Upper lobe of left lung (tissue), 6 donors: ENCODE data around the gene GALNT2. TPM values are rescaled to one million over a fixed set of nuclear protein-coding genes. Genes with fewer than 3 reads are reported as not detected.

ENCODE experiments used
- ATAC-seq, 2 donors: fragments of 200-7000 bp; cut with Tn5 transposase; one replicate each; pipeline ENCODE4 v1.9.1; 2022; ENCODE audit warnings: mild to moderate bottlenecking in 2 of 2, moderate library complexity in 2 of 2; ENCODE audit not compliant: low FRiP score in 2 of 2
- DNase-seq, 2 donors: peaks; one replicate each; pipeline ENCODE4 v3.0.0-alpha.2; 2019 to 2020
- H3K27ac ChIP-seq, 4 donors: fragments of 200-600 bp; sonication (generic); one replicate each; pipeline ENCODE4 v1.5.1; 2016 to 2019
- H3K27me3 ChIP-seq, 4 donors: fragments of 200-600 bp; sonication (generic); one replicate each; pipeline ENCODE4 v1.5.1; 2017 to 2019
- H3K36me3 ChIP-seq, 4 donors: fragments of 200-600 bp; sonication (generic); one replicate each; pipeline ENCODE4 v1.5.1; 2016 to 2019
- H3K4me1 ChIP-seq, 4 donors: fragments of 200-600 bp; sonication (generic); one replicate each; pipeline ENCODE4 v1.5.1; 2018 to 2019
- H3K4me3 ChIP-seq, 4 donors: fragments of 200-600 bp; sonication (generic); one replicate each; pipeline ENCODE4 v1.5.1; 2017 to 2019; ENCODE audit warnings: mild to moderate bottlenecking in 2 of 4, moderate library complexity in 1 of 4
- H3K9me3 ChIP-seq, 4 donors: fragments of 200-600 bp; sonication (generic); one replicate each; pipeline ENCODE4 v1.5.1; 2018 to 2019
- CTCF ChIP-seq, 6 experiments: fragments of 450-650 bp in 4 of 6; fragments of 200-600 bp in 2 of 6; sonication (generic) in 2 of 6; IDR thresholded peaks; one replicate each; pipeline ENCODE4 v1.5.1; 2016 to 2019; ENCODE audit warnings: antibody characterized with exemption in 6 of 6
- EP300 ChIP-seq, 4 donors: sonication (generic); formaldehyde crosslinking; IDR thresholded peaks; one replicate each; pipeline ENCODE4 v1.5.1; 2017; ENCODE audit warnings: antibody characterized with exemption in 4 of 4, control low read depth in 2 of 4
- POLR2A ChIP-seq, 4 donors: fragments of 450-650 bp; IDR thresholded peaks; one replicate each; pipeline ENCODE4 v1.5.1; 2016 to 2017; ENCODE audit warnings: antibody characterized with exemption in 4 of 4, mild to moderate bottlenecking in 2 of 4
- POLR2AphosphoS5 ChIP-seq, 2 donors: sonication (generic); formaldehyde crosslinking; IDR thresholded peaks; one replicate each; pipeline ENCODE4 v1.5.1; 2017; ENCODE audit warnings: antibody characterized with exemption in 2 of 2
- WGBS, 2 donors: methylation state at CpG; one replicate each; pipeline ENCODE4 v1.1.5; 2017 to 2018; 5-methylcytosine and 5-hydroxymethylcytosine counted together
- total RNA-seq, 6 donors: library from RNA; depleted of rRNA in 4 of 6; stranded (reverse); fragments of >200 nt in 4 of 6; gene quantifications; one replicate each; pipeline versions ENCODE4 v1.1.0 to v1.2.1, GENCODE V29; 2016 to 2021
- donor health status: DM: no; HTN: no; CAD: no; lungs with moderate emphysema.
- donor health status: DM: no; HTN: yes; CAD: no; lungs with severe emphysema.

Gene GALNT2
- total RNA-seq, 6 donors from 2014 or later = 51.3 to 62.3 (median 56.2) TPM

GRCh38 chr1:230260831-230261230 is 193.8 kb downstream of the GALNT2 start:
- WGBS, 2 donors = 75 to 82% methylated on average over 1 of the region's 1 CpG

GRCh38 chr1:230261928-230262650 is 195.1 kb downstream of the GALNT2 start:
- no peak overlapping the region for H3K4me3 ChIP-seq
- 84 to 85% methylated on average over 21 of the region's 21 CpGs for WGBS, 2 donors
- no peak for TF ChIP-seq POLR2AphosphoS5 (IDR thresholded peaks at IDR 0.05)
- TF ChIP-seq CTCF (IDR thresholded peaks at IDR 0.05) = no peak
- no peak for TF ChIP-seq POLR2A (IDR thresholded peaks at IDR 0.05)
- TF ChIP-seq EP300 (IDR thresholded peaks at IDR 0.05) = no peak
- H3K36me3 ChIP-seq = peaks cover 19 to 61% (median 44%) of the 10 kb centered on the region in 4 donors
- DNase-seq (no peak), ATAC-seq (no peak)
- no peaks in the 10 kb centered on the region for H3K4me1 ChIP-seq
- no peaks in the 10 kb centered on the region for H3K9me3 ChIP-seq
- H3K27me3 ChIP-seq = no peaks in the 10 kb centered on the region
- H3K27ac ChIP-seq = no peak overlapping the region

More at GRCh38 chr1:230260831-230261230, 193.8 kb downstream of the GALNT2 start:
- Histone ChIP-seq H3K36me3 (peaks cover 19 to 66% (median 41%) of the 10 kb centered on the region in 4 donors), H3K9me3 (no peaks in the 10 kb centered on the region), H3K4me3 (no peak overlapping the region), H3K27ac (no peak overlapping the region), H3K4me1 (no peaks in the 10 kb centered on the region), H3K27me3 (no peaks in the 10 kb centered on the region)
- no peak for TF ChIP-seq EP300 (IDR thresholded peaks at IDR 0.05)
- ATAC-seq (no peak), DNase-seq (no peak)

GRCh38 chr1:230262867-230263567 is 196.0 kb downstream of the GALNT2 start:
- DNase-seq = no peak
- no peak for TF ChIP-seq POLR2AphosphoS5 (IDR thresholded peaks at IDR 0.05)
- no peak for TF ChIP-seq CTCF (IDR thresholded peaks at IDR 0.05)
- no peak for TF ChIP-seq EP300 (IDR thresholded peaks at IDR 0.05)
- TF ChIP-seq POLR2A (IDR thresholded peaks at IDR 0.05) = no peak

GRCh38 chr1:230263568-230264195 is 196.6 kb downstream of the GALNT2 start:
- no peak for DNase-seq
- peaks cover 15 to 54% (median 40%) of the 10 kb centered on the region in 4 donors for H3K36me3 ChIP-seq

More at GRCh38 chr1:230262867-230263567, 196.0 kb downstream of the GALNT2 start:
- no peaks in the 10 kb centered on the region for H3K4me1 ChIP-seq
- no peak overlapping the region for H3K27ac ChIP-seq
- H3K9me3 ChIP-seq = no peaks in the 10 kb centered on the region
- ATAC-seq = peak in 1 of 2 donors; percentile 13
- no peak overlapping the region for H3K4me3 ChIP-seq
- peaks cover 15 to 58% (median 43%) of the 10 kb centered on the region in 4 donors for H3K36me3 ChIP-seq
- no peaks in the 10 kb centered on the region for H3K27me3 ChIP-seq
- 94 to 96% methylated on average over 11 to 13 of the region's 13 CpGs for WGBS, 2 donors

More at GRCh38 chr1:230263568-230264195, 196.6 kb downstream of the GALNT2 start:
- Histone ChIP-seq H3K4me1 (peaks cover 0 to 4% (median 3%) of the 10 kb centered on the region in 4 donors), H3K27me3 (no peaks in the 10 kb centered on the region), H3K4me3 (no peak overlapping the region), H3K27ac (no peak overlapping the region), H3K9me3 (no peaks in the 10 kb centered on the region)
- TF ChIP-seq EP300 (IDR thresholded peaks at IDR 0.05) = no peak
- TF ChIP-seq CTCF (IDR thresholded peaks at IDR 0.05) = no peak
- no peak for TF ChIP-seq POLR2AphosphoS5 (IDR thresholded peaks at IDR 0.05)
- no peak for ATAC-seq
- 93% methylated on average over 21 of the region's 21 CpGs for WGBS, 2 donors
